Nephron (organoid): ENCODE measurements around the gene PSAP.

Experiments used
- H3K27ac Mint-ChIP-seq, 3 experiments: 2 replicates each; pipeline ENCODE4 v1.8.0; 2020; ENCODE audit warnings: mixed read lengths in 3 of 3, mild to moderate bottlenecking in 2 of 3, moderate library complexity in 1 of 3
- H3K27me3 Mint-ChIP-seq: 2 replicates; pipeline ENCODE4 v1.8.0; 2021; ENCODE audit warnings: low read depth, mild to moderate bottlenecking, moderate library complexity, mixed read lengths
- H3K36me3 Mint-ChIP-seq: 2 replicates; pipeline ENCODE4 v1.8.0; 2020; ENCODE audit warnings: low read depth, mixed read lengths
- H3K4me1 Mint-ChIP-seq: 2 replicates; pipeline ENCODE4 v1.8.0; 2020; ENCODE audit warnings: mixed read lengths
- H3K4me3 Mint-ChIP-seq, 3 experiments: 2 replicates each; pipeline ENCODE4 v1.8.0; 2020; ENCODE audit warnings: mild to moderate bottlenecking in 3 of 3, mixed read lengths in 3 of 3, moderate library complexity in 2 of 3
- H3K9me3 Mint-ChIP-seq: 2 replicates; pipeline ENCODE4 v1.8.0; 2020; ENCODE audit warnings: mixed read lengths
- CTCF ChIP-seq, 3 experiments: fragments of 200-600 bp; sonication (generic); IDR thresholded peaks; one replicate each; pipeline ENCODE4 v1.5.0; 2021; ENCODE audit warnings: antibody characterized with exemption in 3 of 3; ENCODE audit not compliant: unreplicated experiment in 3 of 3

The PSAP gene

GRCh38 chr10:71770255-71770654 is 80.8 kb downstream of the PSAP start:
- no peak for TF ChIP-seq CTCF (IDR thresholded peaks at IDR 0.05; ENCODE audit: unreplicated experiment in 3 of 3)
- H3K36me3 Mint-ChIP-seq: no peaks in the 10 kb centered on the region
- H3K27ac Mint-ChIP-seq: no peak overlapping the region
- peaks cover 51% of the 10 kb centered on the region for H3K4me1 Mint-ChIP-seq
- H3K4me3 Mint-ChIP-seq: no peak overlapping the region
- no peaks in the 10 kb centered on the region for H3K9me3 Mint-ChIP-seq
- peaks cover 20% of the 10 kb centered on the region for H3K27me3 Mint-ChIP-seq

- Mint-ChIP-seq H3K9me3 (no peaks in the 10 kb centered on the region), H3K4me1 (peaks cover 48% of the 10 kb centered on the region), H3K27ac (no peak overlapping the region), H3K4me3 (no peak overlapping the region), H3K27me3 (peaks cover 19% of the 10 kb centered on the region), H3K36me3 (no peaks in the 10 kb centered on the region)
- TF ChIP-seq CTCF (IDR thresholded peaks at IDR 0.05; ENCODE audit: unreplicated experiment in 3 of 3): no peak
Observed at GRCh38 chr10:71769279-71769823, 81.7 kb downstream of the PSAP start.

- Mint-ChIP-seq H3K27me3 (peaks cover 14% of the 10 kb centered on the region), H3K27ac (peak overlapping the region; percentile 85 to 94 (median 86))
Observed at GRCh38 chr10:71767420-71768035, 83.5 kb downstream of the PSAP start.

GRCh38 chr10:71766717-71767419 is 84.2 kb downstream of the PSAP start:
- H3K36me3 Mint-ChIP-seq: no peaks in the 10 kb centered on the region
- peaks cover 18% of the 10 kb centered on the region for H3K27me3 Mint-ChIP-seq
- peak overlapping the region in 2 of 3 experiments; percentile 86 to 94 for H3K27ac Mint-ChIP-seq
- peak overlapping the region in 1 of 3 experiments; percentile 14 for H3K4me3 Mint-ChIP-seq
- peaks cover 46% of the 10 kb centered on the region for H3K4me1 Mint-ChIP-seq
- TF ChIP-seq CTCF (IDR thresholded peaks at IDR 0.05; ENCODE audit: unreplicated experiment in 3 of 3): no peak
- H3K9me3 Mint-ChIP-seq: no peaks in the 10 kb centered on the region

More at GRCh38 chr10:71767420-71768035, 83.5 kb downstream of the PSAP start:
- peaks cover 46% of the 10 kb centered on the region for H3K4me1 Mint-ChIP-seq
- no peak for TF ChIP-seq CTCF (IDR thresholded peaks at IDR 0.05; ENCODE audit: unreplicated experiment in 3 of 3)
- H3K4me3 Mint-ChIP-seq: peak overlapping the region; percentile 3 to 70 (median 61)
- H3K36me3 Mint-ChIP-seq: no peaks in the 10 kb centered on the region
- H3K9me3 Mint-ChIP-seq: no peaks in the 10 kb centered on the region
